Endothelial cell of umbilical vein (primary cell): ENCODE measurements around the gene MLX. TPM values are rescaled to one million over a fixed set of nuclear protein-coding genes. Genes with fewer than 3 reads are reported as not detected.

Experiments used
- BruUV-seq: library from RNA; stranded (reverse); fragments of 400-500 nt; replicated peaks from 2 replicates; lab custom pipeline; 2021; lab: Mats Ljungman, UMichigan
- CTCF ChIA-PET: fragments of 300-600, 350-600 bp; sonication (Branson Sonifier 250); formaldehyde crosslinking; loops from one replicate; lab custom pipeline; 2021; ENCODE audit warnings: antibody characterized with exemption, inconsistent platforms; lab: Charles Lee
- POLR2A ChIA-PET: fragments of 300-600, 350-600 bp; sonication (Branson Sonifier 250); formaldehyde crosslinking; loops from one replicate; lab custom pipeline; 2021; ENCODE audit warnings: antibody characterized with exemption, inconsistent platforms; lab: Charles Lee
- DNase-seq: peaks from one replicate; pipeline ENCODE4 v3.0.0-alpha.2; 2011; ENCODE audit warnings: low read depth, low spot score
- FAIRE-seq: peaks from 2 replicates; lab custom pipeline; 2011; peaks lifted over from hg19 to GRCh38; lab: Jason Lieb, UNC
- H2AFZ ChIP-seq: 2 replicates; pipeline ENCODE4 v1.6.0; 2012; ENCODE audit warnings: low read depth, low read length, control low read depth, inconsistent platforms
- H3K27ac ChIP-seq: 2 replicates; pipeline ENCODE4 v1.5.1; 2011; ENCODE audit warnings: low read depth, mild to moderate bottlenecking, control low read depth, low read length, moderate library complexity; ENCODE audit not compliant: insufficient read depth
- H3K27me3 ChIP-seq, 2 experiments: 2 replicates each; pipeline versions ENCODE4 v1.6.0 to v1.6.1; 2011; ENCODE audit warnings: low read length in 2 of 2, mixed read lengths in 1 of 2; ENCODE audit not compliant: control insufficient read depth in 2 of 2, insufficient read depth in 2 of 2
- H3K36me3 ChIP-seq, 2 experiments: 2 replicates in 1 of 2; 3 replicates in 1 of 2; pipeline ENCODE4 v1.5.1; 2011; ENCODE audit warnings: low read length in 2 of 2, mild to moderate bottlenecking in 1 of 2, moderate library complexity in 1 of 2; ENCODE audit not compliant: control insufficient read depth in 2 of 2, insufficient read depth in 2 of 2; ENCODE audit errors: extremely low read depth in 1 of 2
- H3K4me1 ChIP-seq: 3 replicates; pipeline ENCODE4 v1.5.1; 2011; ENCODE audit warnings: mild to moderate bottlenecking, low read length; ENCODE audit not compliant: control insufficient read depth, insufficient read depth; ENCODE audit errors: extremely low read depth
- H3K4me2 ChIP-seq: 2 replicates; pipeline ENCODE4 v1.6.1; 2011; ENCODE audit warnings: low read length, control low read depth, mixed read lengths; ENCODE audit not compliant: insufficient read depth
- H3K4me3 ChIP-seq, 3 experiments: fragments of 200-600 bp in 1 of 3; sonication (generic), shearing (Covaris generic) in 1 of 3; replicated peaks in 1 of 3; 2 replicates each; pipeline ENCODE4 v1.5.1; 2011 to 2016; ENCODE audit warnings: control low read depth in 3 of 3, low read length in 3 of 3, mild to moderate bottlenecking in 2 of 3, inconsistent platforms in 1 of 3, low read depth in 1 of 3, moderate library complexity in 1 of 3; ENCODE audit not compliant: insufficient read depth in 1 of 3
- H3K79me2 ChIP-seq: 2 replicates; pipeline ENCODE4 v1.6.0; 2012; ENCODE audit warnings: low read length, inconsistent platforms; ENCODE audit not compliant: control insufficient read depth, insufficient read depth
- H3K9ac ChIP-seq: replicated peaks from 2 replicates; pipeline ENCODE3; 2011; ENCODE audit warnings: low read length, control low read depth; ENCODE audit not compliant: insufficient read depth; ENCODE audit errors: extremely low read depth
- H3K9me1 ChIP-seq: replicated peaks from 3 replicates; pipeline ENCODE4 v1.6.0; 2011; ENCODE audit warnings: mild to moderate bottlenecking, low read length; ENCODE audit not compliant: control insufficient read depth, insufficient read depth; ENCODE audit errors: extremely low read depth
- H3K9me3 ChIP-seq: replicated peaks from 2 replicates; pipeline ENCODE4 v1.5.1; 2012; ENCODE audit warnings: low read length, inconsistent platforms; ENCODE audit not compliant: control insufficient read depth, insufficient read depth
- H4K20me1 ChIP-seq: replicated peaks from 2 replicates; pipeline ENCODE3; 2011; ENCODE audit warnings: mild to moderate bottlenecking, low read length; ENCODE audit not compliant: control insufficient read depth, insufficient read depth; ENCODE audit errors: extremely low read depth
- CTCF ChIP-seq, 2 donors: IDR thresholded peaks; 1 replicate in 1 of 2; 2 replicates in 1 of 2; pipeline ENCODE4 v1.5.1; 2011; ENCODE audit warnings: low read length in 2 of 2, mild to moderate bottlenecking in 2 of 2, moderate library complexity in 2 of 2, control low read depth in 1 of 2, inconsistent platforms in 1 of 2, low read depth in 1 of 2; ENCODE audit not compliant: insufficient read depth in 1 of 2; ENCODE audit errors: extremely low read depth in 1 of 2
- FOS ChIP-seq: IDR thresholded peaks from 2 replicates; pipeline ENCODE4 v1.6.1; 2011; ENCODE audit warnings: mild to moderate bottlenecking, low read length, moderate library complexity, borderline replicate concordance; ENCODE audit not compliant: insufficient read depth
- GATA2 ChIP-seq: IDR thresholded peaks from 2 replicates; pipeline ENCODE4 v1.7.0; 2011; ENCODE audit warnings: low read depth, mild to moderate bottlenecking, moderate library complexity, mixed read lengths, low read length; ENCODE audit not compliant: insufficient read length, insufficient read depth
- MYC ChIP-seq: IDR thresholded peaks from one replicate; pipeline ENCODE4 v1.6.1; 2011; ENCODE audit warnings: mild to moderate bottlenecking, low read depth, low read length
- POLR2A ChIP-seq: IDR thresholded peaks from 2 replicates; pipeline ENCODE4 v1.6.1; 2012; ENCODE audit warnings: low read depth, mild to moderate bottlenecking, control low read depth, low read length
- POLR2AphosphoS5 ChIP-seq: IDR thresholded peaks from 2 replicates; pipeline ENCODE4 v1.6.1; 2012; ENCODE audit warnings: low read depth, mild to moderate bottlenecking, control low read depth, low read length, moderate library complexity; ENCODE audit not compliant: insufficient read depth
- dilution Hi-C: fragments of 300-500 bp; cut with MboI; formaldehyde crosslinking; loops from one replicate; pipeline ENCODE4 v1.15.0; 2019; ENCODE audit warnings: low sequenced_read_pairs; ENCODE audit not compliant: extremely low pct_ligation_motif_present
- intact Hi-C: fragments of 100-400 bp; cut with micrococcal nuclease; formaldehyde crosslinking; loops from one replicate; pipeline ENCODE4 v1.10.0; 2022
- polyA plus RNA-seq, 4 experiments: library from polyadenylated mRNA; depleted of rRNA in 3 of 4; stranded (reverse) in 3 of 4; unstranded in 1 of 4; fragments of >200 nt; gene quantifications; 2 replicates each; pipeline versions ENCODE4 v1.2.1 to v1.2.3, GENCODE V29; 2011 to 2012; ENCODE audit warnings: missing spikeins in 1 of 4
- total RNA-seq: library from RNA; stranded (reverse); gene quantifications from 2 replicates; pipeline ENCODE4 v1.2.3, GENCODE V29; 2021

Gene MLX
- total and polyA plus RNA-seq, 2 donors (not counting 3 experiments of a cell fraction or from before 2014, with no cell fraction given) = 40.3 to 42.7 TPM

- H3K4me1 ChIP-seq = peaks cover 14% of the 10 kb centered on the region
- peak overlapping the region; percentile 82 for H2AFZ ChIP-seq
- peak overlapping the region in 2 of 3 experiments; percentile 46 to 58 for H3K4me3 ChIP-seq
- no peaks in the 10 kb centered on the region for H3K27me3 ChIP-seq
- H3K27ac ChIP-seq = peak overlapping the region; percentile 36
- no TSS peak for BruUV-seq
- ChIA-PET POLR2A (interaction anchor here (0.7 kb wide), 1 partner anchor 17 kb away, joined by 3 read pairs; no protein-coding TSS in a partner anchor), CTCF (interaction anchor here (1.0 to 2.0 kb wide), 5 partner anchors 12 to 218 kb away, joined by 3 to 13 read pairs (median 4); no protein-coding TSS in a partner anchor)
- dilution Hi-C loops (no loop called here), intact Hi-C loops (no loop called here)
- peaks cover 1% of the 10 kb centered on the region for H3K79me2 ChIP-seq
- FAIRE-seq = peak; percentile 73
- H3K9me1 ChIP-seq = no peaks in the 10 kb centered on the region
- peak overlapping the region; percentile 60 for H3K4me2 ChIP-seq
- peak overlapping the region; percentile 50 for H3K9ac ChIP-seq
- H4K20me1 ChIP-seq = no peaks in the 10 kb centered on the region
- H3K36me3 ChIP-seq = no peaks in the 10 kb centered on the region
- TF ChIP-seq POLR2AphosphoS5 = peak; percentile 36
- no peak for TF ChIP-seq GATA2
- TF ChIP-seq POLR2A = no peak
- TF ChIP-seq CTCF (IDR thresholded peaks at IDR 0.05; ENCODE audit: extremely low read depth in 1 of 2, insufficient read depth in 1 of 2, low read depth in 1 of 2, low read length in 2 of 2) = peak; percentile 20 to 47
- no peak for TF ChIP-seq FOS
- TF ChIP-seq MYC = no peak
- no peaks in the 10 kb centered on the region for H3K9me3 ChIP-seq
- peak; percentile 49 for DNase-seq
Measured at GRCh38 chr17:42531455-42532354, 35.2 kb upstream of the MLX start.
